ENCODE results near the gene FAM107A.

Gene FAM107A, protein sequence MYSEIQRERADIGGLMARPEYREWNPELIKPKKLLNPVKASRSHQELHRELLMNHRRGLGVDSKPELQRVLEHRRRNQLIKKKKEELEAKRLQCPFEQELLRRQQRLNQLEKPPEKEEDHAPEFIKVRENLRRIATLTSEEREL

DNA sequence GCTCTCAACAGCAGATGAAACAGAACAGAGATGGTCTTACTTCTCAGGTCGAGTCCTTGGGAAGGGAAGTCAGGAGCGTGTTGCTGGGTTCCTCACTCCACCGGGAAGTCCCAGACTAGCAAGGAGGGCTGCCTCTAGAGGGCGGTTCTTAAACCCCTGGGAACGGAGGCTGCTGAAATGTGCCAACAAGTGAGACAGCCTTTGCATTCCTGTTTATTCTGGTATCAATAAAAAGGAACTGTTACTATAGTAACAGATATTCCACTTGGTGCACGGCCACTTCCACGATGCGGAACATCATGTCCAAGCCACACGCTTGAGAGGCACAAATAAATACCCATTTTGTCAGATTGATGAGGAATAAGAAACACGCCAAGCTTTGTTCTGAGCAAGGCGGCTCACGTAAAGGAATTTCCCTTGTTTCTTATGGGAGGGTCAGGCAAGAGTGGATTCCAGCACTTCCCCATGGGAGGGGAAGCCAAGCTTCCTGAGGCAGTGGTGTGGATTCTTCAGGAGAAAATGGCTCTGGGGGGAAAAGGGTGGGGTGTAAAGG is at the start of gene FAM107A:
Gene FAM107A, minus strand, starts transcription at position 123 of the 553 bp plus-strand sequence. CDS start 7,531 bp downstream, outside the sequence.
- Histone ChIP-seq H3K4me3 (ENCODE audit: severe bottlenecking) (no peak within 1 kb of the TSS), H3K4me1 (ENCODE audit: insufficient read depth, poor library complexity, severe bottlenecking) (no peaks in the 10 kb centered on the region), H3K27me3 (ENCODE audit: insufficient read depth, poor library complexity, severe bottlenecking) (no peaks in the 10 kb centered on the region), H3K9me3 (ENCODE audit: severe bottlenecking) (no peaks in the 10 kb centered on the region), H3K36me3 (ENCODE audit: low read depth) (no peaks in the 10 kb centered on the region), H3K27ac (ENCODE audit: poor library complexity, severe bottlenecking) (no peak within 1 kb of the TSS)
- DNase-seq (ENCODE audit: low spot score) (no peak), ATAC-seq (ENCODE audit: low read depth) (no peak; the same call in 2 of the 3 replicates)
- TF ChIP-seq, protein P1, sequence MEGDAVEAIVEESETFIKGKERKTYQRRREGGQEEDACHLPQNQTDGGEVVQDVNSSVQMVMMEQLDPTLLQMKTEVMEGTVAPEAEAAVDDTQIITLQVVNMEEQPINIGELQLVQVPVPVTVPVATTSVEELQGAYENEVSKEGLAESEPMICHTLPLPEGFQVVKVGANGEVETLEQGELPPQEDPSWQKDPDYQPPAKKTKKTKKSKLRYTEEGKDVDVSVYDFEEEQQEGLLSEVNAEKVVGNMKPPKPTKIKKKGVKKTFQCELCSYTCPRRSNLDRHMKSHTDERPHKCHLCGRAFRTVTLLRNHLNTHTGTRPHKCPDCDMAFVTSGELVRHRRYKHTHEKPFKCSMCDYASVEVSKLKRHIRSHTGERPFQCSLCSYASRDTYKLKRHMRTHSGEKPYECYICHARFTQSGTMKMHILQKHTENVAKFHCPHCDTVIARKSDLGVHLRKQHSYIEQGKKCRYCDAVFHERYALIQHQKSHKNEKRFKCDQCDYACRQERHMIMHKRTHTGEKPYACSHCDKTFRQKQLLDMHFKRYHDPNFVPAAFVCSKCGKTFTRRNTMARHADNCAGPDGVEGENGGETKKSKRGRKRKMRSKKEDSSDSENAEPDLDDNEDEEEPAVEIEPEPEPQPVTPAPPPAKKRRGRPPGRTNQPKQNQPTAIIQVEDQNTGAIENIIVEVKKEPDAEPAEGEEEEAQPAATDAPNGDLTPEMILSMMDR (IDR thresholded peaks at IDR 0.05; ENCODE audit: poor library complexity, severe bottlenecking) = no peak

GRCh38 chr3:58625196-58625824 is 48.1 kb upstream of the FAM107A start:
- no peak overlapping the region for H3K27ac ChIP-seq (ENCODE audit: poor library complexity, severe bottlenecking)
- ATAC-seq (ENCODE audit: low read depth) (no peak), DNase-seq (ENCODE audit: low spot score) (no peak)
- no peaks in the 10 kb centered on the region for H3K9me3 ChIP-seq (ENCODE audit: severe bottlenecking)
- TF ChIP-seq, protein P1 (IDR thresholded peaks at IDR 0.05; ENCODE audit: poor library complexity, severe bottlenecking) = no peak
- no peaks in the 10 kb centered on the region for H3K36me3 ChIP-seq (ENCODE audit: low read depth)
- H3K27me3 ChIP-seq (ENCODE audit: insufficient read depth, poor library complexity, severe bottlenecking) = no peaks in the 10 kb centered on the region
- H3K4me1 ChIP-seq (ENCODE audit: insufficient read depth, poor library complexity, severe bottlenecking) = no peaks in the 10 kb centered on the region
- H3K4me3 ChIP-seq (ENCODE audit: severe bottlenecking) = no peak overlapping the region

GRCh38 chr3:58624550-58624949 is 47.4 kb upstream of the FAM107A start:
- DNase-seq (ENCODE audit: low spot score) = no peak
- H3K4me3 ChIP-seq (ENCODE audit: severe bottlenecking) = no peak overlapping the region
- no peak overlapping the region for H3K27ac ChIP-seq (ENCODE audit: poor library complexity, severe bottlenecking)
- no peaks in the 10 kb centered on the region for H3K9me3 ChIP-seq (ENCODE audit: severe bottlenecking)
- no peak for ATAC-seq (ENCODE audit: low read depth)
- H3K4me1 ChIP-seq (ENCODE audit: insufficient read depth, poor library complexity, severe bottlenecking) = no peaks in the 10 kb centered on the region
- no peaks in the 10 kb centered on the region for H3K36me3 ChIP-seq (ENCODE audit: low read depth)
- no peaks in the 10 kb centered on the region for H3K27me3 ChIP-seq (ENCODE audit: insufficient read depth, poor library complexity, severe bottlenecking)
- TF ChIP-seq, protein P1 (IDR thresholded peaks at IDR 0.05; ENCODE audit: poor library complexity, severe bottlenecking) = no peak

GRCh38 chr3:58623961-58624360 is 46.8 kb upstream of the FAM107A start:
- H3K27ac ChIP-seq (ENCODE audit: poor library complexity, severe bottlenecking) = no peak overlapping the region
- H3K9me3 ChIP-seq (ENCODE audit: severe bottlenecking) = no peaks in the 10 kb centered on the region
- H3K27me3 ChIP-seq (ENCODE audit: insufficient read depth, poor library complexity, severe bottlenecking) = no peaks in the 10 kb centered on the region
- no peak overlapping the region for H3K4me3 ChIP-seq (ENCODE audit: severe bottlenecking)
- no peak for DNase-seq (ENCODE audit: low spot score)
- TF ChIP-seq, protein P1 (IDR thresholded peaks at IDR 0.05; ENCODE audit: poor library complexity, severe bottlenecking) = no peak
- H3K36me3 ChIP-seq (ENCODE audit: low read depth) = no peaks in the 10 kb centered on the region
- H3K4me1 ChIP-seq (ENCODE audit: insufficient read depth, poor library complexity, severe bottlenecking) = no peaks in the 10 kb centered on the region
- no peak for ATAC-seq (ENCODE audit: low read depth)

GRCh38 chr3:58623478-58623877 is 46.3 kb upstream of the FAM107A start:
- DNase-seq (ENCODE audit: low spot score) = no peak
- Histone ChIP-seq H3K36me3 (ENCODE audit: low read depth) (no peaks in the 10 kb centered on the region), H3K4me1 (ENCODE audit: insufficient read depth, poor library complexity, severe bottlenecking) (no peaks in the 10 kb centered on the region), H3K27me3 (ENCODE audit: insufficient read depth, poor library complexity, severe bottlenecking) (no peaks in the 10 kb centered on the region), H3K9me3 (ENCODE audit: severe bottlenecking) (no peaks in the 10 kb centered on the region), H3K27ac (ENCODE audit: poor library complexity, severe bottlenecking) (no peak overlapping the region), H3K4me3 (ENCODE audit: severe bottlenecking) (no peak overlapping the region)
- ATAC-seq (ENCODE audit: low read depth) = no peak
- TF ChIP-seq, protein P1 (IDR thresholded peaks at IDR 0.05; ENCODE audit: poor library complexity, severe bottlenecking) = no peak
